ENCODE data around the gene STX4.

The STX4 gene

GRCh38 chr16:31022544-31023251 lies 10.7 kb upstream of the STX4 start:
- Histone ChIP-seq H3K27ac (no peak overlapping the region), H3K27me3 (no peaks in the 10 kb centered on the region), H3K9me3 (no peaks in the 10 kb centered on the region), H3K36me3 (no peaks in the 10 kb centered on the region), H3K4me3 (ENCODE audit: low read depth in 1 of 2, low read length in 1 of 2) (no peak overlapping the region), H3K4me1 (ENCODE audit: control insufficient read depth in 1 of 2, insufficient read depth in 1 of 2, low read depth in 1 of 2, low read length in 1 of 2) (peaks cover 0 to 11% of the 10 kb centered on the region in 2 experiments)
- no peak for TF ChIP-seq CTCF (IDR thresholded peaks at IDR 0.05)

GRCh38 chr16:31023252-31023602 lies 10.1 kb upstream of the STX4 start:
- Histone ChIP-seq H3K4me1 (ENCODE audit: control insufficient read depth in 1 of 2, insufficient read depth in 1 of 2, low read depth in 1 of 2, low read length in 1 of 2) (peaks cover 0 to 11% of the 10 kb centered on the region in 2 experiments), H3K27me3 (no peaks in the 10 kb centered on the region), H3K36me3 (no peaks in the 10 kb centered on the region), H3K4me3 (ENCODE audit: low read depth in 1 of 2, low read length in 1 of 2) (no peak overlapping the region), H3K27ac (no peak overlapping the region), H3K9me3 (no peaks in the 10 kb centered on the region)
- no peak for TF ChIP-seq CTCF (IDR thresholded peaks at IDR 0.05)

- TF ChIP-seq CTCF (IDR thresholded peaks at IDR 0.05), result no peak
- H3K27ac ChIP-seq, result no peak overlapping the region
- H3K4me1 ChIP-seq (ENCODE audit: control insufficient read depth in 1 of 2, insufficient read depth in 1 of 2, low read depth in 1 of 2, low read length in 1 of 2), result peaks cover 0 to 11% of the 10 kb centered on the region in 2 experiments
- H3K4me3 ChIP-seq (ENCODE audit: low read depth in 1 of 2, low read length in 1 of 2), result no peak overlapping the region
- H3K9me3 ChIP-seq, result no peaks in the 10 kb centered on the region
- no peaks in the 10 kb centered on the region for H3K27me3 ChIP-seq
- no peaks in the 10 kb centered on the region for H3K36me3 ChIP-seq
These were observed 9.6 kb upstream of the STX4 start for GRCh38 chr16:31023627-31024226.

DNA sequence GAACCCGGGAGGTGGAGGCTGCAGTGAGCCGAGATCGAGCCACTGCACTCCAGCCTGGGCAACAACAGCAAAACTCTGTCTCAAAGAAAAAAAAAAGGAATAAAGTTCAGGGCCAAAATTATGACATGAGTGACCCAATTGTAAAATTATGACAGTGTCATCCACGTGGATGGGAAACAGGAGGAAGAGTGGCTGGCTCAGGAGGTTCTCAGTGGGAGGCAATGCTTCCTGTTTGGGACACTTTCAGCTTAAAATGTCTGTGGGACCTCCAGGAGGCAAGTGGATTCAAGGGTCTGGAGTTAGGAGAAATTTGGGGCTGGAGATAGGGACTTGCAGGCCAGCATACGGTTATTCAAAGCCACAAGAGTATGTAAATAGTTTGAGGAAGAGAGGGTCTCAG lies 8.0 kb upstream of the STX4 start:
- TF ChIP-seq CTCF (IDR thresholded peaks at IDR 0.05), result no peak
- no peaks in the 10 kb centered on the region for H3K27me3 ChIP-seq
- H3K4me1 ChIP-seq (ENCODE audit: control insufficient read depth in 1 of 2, insufficient read depth in 1 of 2, low read depth in 1 of 2, low read length in 1 of 2), result peaks cover 0 to 11% of the 10 kb centered on the region in 2 experiments
- no peaks in the 10 kb centered on the region for H3K36me3 ChIP-seq
- H3K4me3 ChIP-seq (ENCODE audit: low read depth in 1 of 2, low read length in 1 of 2), result no peak overlapping the region
- H3K9me3 ChIP-seq, result no peaks in the 10 kb centered on the region
- peak overlapping the region; percentile 26 for H3K27ac ChIP-seq

- Histone ChIP-seq H3K4me1 (ENCODE audit: control insufficient read depth in 1 of 2, insufficient read depth in 1 of 2, low read depth in 1 of 2, low read length in 1 of 2) (peaks cover 9 to 20% of the 10 kb centered on the region in 2 experiments), H3K4me3 (ENCODE audit: low read depth in 1 of 2, low read length in 1 of 2) (no peak overlapping the region), H3K27ac (no peak overlapping the region), H3K27me3 (no peaks in the 10 kb centered on the region), H3K9me3 (no peaks in the 10 kb centered on the region), H3K36me3 (no peaks in the 10 kb centered on the region)
- no peak for TF ChIP-seq CTCF (IDR thresholded peaks at IDR 0.05)
These were observed 4.1 kb upstream of the STX4 start for GRCh38 chr16:31029272-31029671.
